Measurements from ENCODE around the gene NRXN3.

The NRXN3 gene

DNA sequence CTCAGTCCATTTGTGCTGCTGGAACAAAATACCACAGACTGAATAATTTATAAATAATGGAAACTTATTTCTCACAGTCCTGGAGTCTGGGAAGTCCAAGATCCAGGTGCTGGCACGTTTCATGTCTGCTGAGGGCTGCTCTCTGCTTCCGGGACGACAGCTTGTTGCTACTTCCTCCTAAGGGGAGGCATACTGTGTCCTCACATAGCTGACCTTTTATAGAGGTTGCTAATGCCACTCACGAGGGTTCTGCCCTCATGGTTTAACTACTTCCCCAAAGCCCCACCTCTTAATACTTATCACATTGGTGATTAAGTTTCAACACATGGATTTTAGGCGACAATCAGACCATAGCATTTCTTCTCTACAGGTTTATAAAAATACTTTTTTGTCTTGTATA, 411.1 kb downstream of the NRXN3 start (continued):
- TF ChIP-seq ZNF138 (tag by site-specific recombination; IDR thresholded peaks at IDR 0.05; ENCODE audit: borderline replicate concordance) = no peak
- TF ChIP-seq ZNF114 (tag by site-specific recombination; IDR thresholded peaks at IDR 0.05) = no peak
- no peak for TF ChIP-seq ZXDB (tag by site-specific recombination; IDR thresholded peaks at IDR 0.05)
- no peak for TF ChIP-seq ZNF223 (tag by site-specific recombination; IDR thresholded peaks at IDR 0.05)
- no peak for TF ChIP-seq ZNF837 (tag by site-specific recombination; IDR thresholded peaks at IDR 0.05)
- TF ChIP-seq, protein P1, sequence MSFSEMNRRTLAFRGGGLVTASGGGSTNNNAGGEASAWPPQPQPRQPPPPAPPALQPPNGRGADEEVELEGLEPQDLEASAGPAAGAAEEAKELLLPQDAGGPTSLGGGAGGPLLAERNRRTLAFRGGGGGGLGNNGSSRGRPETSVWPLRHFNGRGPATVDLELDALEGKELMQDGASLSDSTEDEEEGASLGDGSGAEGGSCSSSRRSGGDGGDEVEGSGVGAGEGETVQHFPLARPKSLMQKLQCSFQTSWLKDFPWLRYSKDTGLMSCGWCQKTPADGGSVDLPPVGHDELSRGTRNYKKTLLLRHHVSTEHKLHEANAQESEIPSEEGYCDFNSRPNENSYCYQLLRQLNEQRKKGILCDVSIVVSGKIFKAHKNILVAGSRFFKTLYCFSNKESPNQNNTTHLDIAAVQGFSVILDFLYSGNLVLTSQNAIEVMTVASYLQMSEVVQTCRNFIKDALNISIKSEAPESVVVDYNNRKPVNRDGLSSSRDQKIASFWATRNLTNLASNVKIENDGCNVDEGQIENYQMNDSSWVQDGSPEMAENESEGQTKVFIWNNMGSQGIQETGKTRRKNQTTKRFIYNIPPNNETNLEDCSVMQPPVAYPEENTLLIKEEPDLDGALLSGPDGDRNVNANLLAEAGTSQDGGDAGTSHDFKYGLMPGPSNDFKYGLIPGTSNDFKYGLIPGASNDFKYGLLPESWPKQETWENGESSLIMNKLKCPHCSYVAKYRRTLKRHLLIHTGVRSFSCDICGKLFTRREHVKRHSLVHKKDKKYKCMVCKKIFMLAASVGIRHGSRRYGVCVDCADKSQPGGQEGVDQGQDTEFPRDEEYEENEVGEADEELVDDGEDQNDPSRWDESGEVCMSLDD (tag by site-specific recombination; IDR thresholded peaks at IDR 0.05) = no peak
- TF ChIP-seq ZNF146 (tag by site-specific recombination; IDR thresholded peaks at IDR 0.05) = no peak
- TF ChIP-seq ZNF157 (tag by site-specific recombination; IDR thresholded peaks at IDR 0.05) = no peak

GRCh38 chr14:78586681-78587080, 416.5 kb downstream of the NRXN3 start:
- POLR2A ChIA-PET = no interaction called here
- H3K4me1 ChIP-seq (ENCODE audit: control insufficient read depth, insufficient read depth, low read length) = no peaks in the 10 kb centered on the region
- H3K9me3 ChIP-seq (ENCODE audit: control insufficient read depth, insufficient read depth, low read depth, low read length) = no peaks in the 10 kb centered on the region
- H3K4me3 ChIP-seq (ENCODE audit: low read depth, low read length) = no peak overlapping the region
- H3K27ac ChIP-seq (ENCODE audit: extremely low read depth, low read depth, low read length) = no peak overlapping the region
- no peaks in the 10 kb centered on the region for H3K36me3 ChIP-seq (ENCODE audit: control insufficient read depth in 2 of 2, insufficient read depth in 1 of 2, low read length in 2 of 2)
- TF ChIP-seq ZNF416 (tag by site-specific recombination; IDR thresholded peaks at IDR 0.05) (no peak), ZNF837 (tag by site-specific recombination; IDR thresholded peaks at IDR 0.05) (no peak), ZNF132 (tag by site-specific recombination; IDR thresholded peaks at IDR 0.05; ENCODE audit: borderline replicate concordance) (no peak)
- CTCF ChIA-PET = interaction anchor here (0.8 kb wide), 1 partner anchor 11 kb away, joined by 4 read pairs; no protein-coding TSS in a partner anchor

DNA sequence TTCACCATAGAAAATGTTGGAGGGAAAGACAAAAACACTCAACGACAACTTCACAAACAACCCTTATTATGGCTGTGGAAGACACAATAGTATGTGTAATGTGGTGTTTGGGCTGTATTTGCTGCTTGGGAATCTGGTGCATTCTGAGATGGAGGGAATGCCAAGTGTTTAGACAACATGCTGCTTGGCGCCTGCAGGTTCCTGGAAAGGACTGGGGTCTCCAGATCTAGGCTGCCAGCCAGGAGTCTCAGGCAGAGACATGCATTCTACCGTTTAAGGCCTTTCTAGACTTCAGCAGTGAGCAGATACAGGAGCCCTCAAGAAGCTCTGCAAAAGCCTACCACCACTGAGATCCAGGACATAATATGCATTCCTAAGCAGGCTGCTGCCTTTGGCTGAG, 418.7 kb downstream of the NRXN3 start:
- TF ChIP-seq ZNF24 (tag by site-specific recombination; IDR thresholded peaks at IDR 0.05) (no peak), ZNF785 (tag by site-specific recombination; IDR thresholded peaks at IDR 0.05) (no peak), ZNF121 (tag by site-specific recombination; IDR thresholded peaks at IDR 0.05) (no peak), ZNF23 (tag by site-specific recombination; IDR thresholded peaks at IDR 0.05; ENCODE audit: borderline replicate concordance) (no peak), MYNN (tag by site-specific recombination; IDR thresholded peaks at IDR 0.05; ENCODE audit: borderline replicate concordance) (no peak), ZNF692 (tag by site-specific recombination; IDR thresholded peaks at IDR 0.05) (no peak), ZNF837 (tag by site-specific recombination; IDR thresholded peaks at IDR 0.05) (no peak), ZBTB6 (tag by site-specific recombination; IDR thresholded peaks at IDR 0.05) (no peak), ZNF354C (tag by site-specific recombination; IDR thresholded peaks at IDR 0.05; ENCODE audit: borderline replicate concordance, low read depth) (no peak), ZNF184 (tag by site-specific recombination; IDR thresholded peaks at IDR 0.05) (no peak)
- TF ChIP-seq, protein P2, sequence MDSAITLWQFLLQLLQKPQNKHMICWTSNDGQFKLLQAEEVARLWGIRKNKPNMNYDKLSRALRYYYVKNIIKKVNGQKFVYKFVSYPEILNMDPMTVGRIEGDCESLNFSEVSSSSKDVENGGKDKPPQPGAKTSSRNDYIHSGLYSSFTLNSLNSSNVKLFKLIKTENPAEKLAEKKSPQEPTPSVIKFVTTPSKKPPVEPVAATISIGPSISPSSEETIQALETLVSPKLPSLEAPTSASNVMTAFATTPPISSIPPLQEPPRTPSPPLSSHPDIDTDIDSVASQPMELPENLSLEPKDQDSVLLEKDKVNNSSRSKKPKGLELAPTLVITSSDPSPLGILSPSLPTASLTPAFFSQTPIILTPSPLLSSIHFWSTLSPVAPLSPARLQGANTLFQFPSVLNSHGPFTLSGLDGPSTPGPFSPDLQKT (IDR thresholded peaks at IDR 0.05; ENCODE audit: borderline replicate concordance, low read depth, low read length) = no peak
- Histone ChIP-seq H3K9me3 (ENCODE audit: control insufficient read depth, insufficient read depth, low read depth, low read length) (no peaks in the 10 kb centered on the region), H3K27ac (ENCODE audit: extremely low read depth, low read depth, low read length) (no peak overlapping the region), H3K4me3 (ENCODE audit: low read depth, low read length) (no peak overlapping the region), H3K4me1 (ENCODE audit: control insufficient read depth, insufficient read depth, low read length) (no peaks in the 10 kb centered on the region), H3K36me3 (ENCODE audit: control insufficient read depth in 2 of 2, insufficient read depth in 1 of 2, low read length in 2 of 2) (no peaks in the 10 kb centered on the region)
- POLR2A ChIA-PET = no interaction called here
- CTCF ChIA-PET = no interaction called here
